ENCODE data around the gene DES. TPM values are rescaled to one million over a fixed set of nuclear protein-coding genes. Genes with fewer than 3 reads are reported as not detected.

DES gene
- total RNA-seq, 1 donor from 2014 or later, result 3,588 TPM

DNA sequence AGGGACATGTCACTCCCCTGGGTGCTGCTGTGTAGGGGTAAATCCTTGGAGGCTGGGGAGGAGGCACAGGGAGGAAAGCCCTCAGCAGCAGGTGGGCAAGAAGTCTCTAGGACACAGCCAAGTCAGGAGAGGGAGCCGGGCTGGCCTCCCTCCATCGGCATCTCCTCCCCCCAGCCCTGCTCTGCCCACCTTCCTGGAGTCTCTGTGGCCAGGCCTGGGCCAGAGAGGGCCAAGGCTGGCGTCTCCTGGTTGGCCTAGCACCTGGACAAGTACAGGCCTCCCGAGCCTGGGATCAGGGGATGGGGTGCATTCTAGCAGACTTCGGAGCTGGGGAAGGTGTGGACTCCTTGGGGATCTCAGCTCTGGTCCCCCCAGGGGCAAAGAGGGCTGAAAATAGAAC, 18.3 kb downstream of the DES start:
- Histone ChIP-seq H3K9ac (ENCODE audit: low read depth in 1 of 3, low read length in 3 of 3) (peak overlapping the region; percentile 92 to 94 (median 94)), H3K36me3 (ENCODE audit: control insufficient read depth in 3 of 3, insufficient read depth in 3 of 3, low read length in 3 of 3) (peaks cover 0 to 5% (median 5%) of the 10 kb centered on the region in 3 donors), H3K27ac (ENCODE audit: low read depth, low read length) (peak overlapping the region; percentile 96), H3K27me3 (ENCODE audit: control insufficient read depth in 3 of 3, insufficient read depth in 3 of 3, low read length in 3 of 3) (peaks cover 0 to 12% (median 11%) of the 10 kb centered on the region in 3 donors), H3K4me3 (ENCODE audit: low read length in 3 of 3) (peak overlapping the region; percentile 81 to 86 (median 84)), H3K4me1 (ENCODE audit: control insufficient read depth in 3 of 3, insufficient read depth in 3 of 3, low read length in 3 of 3) (peaks cover 66 to 81% (median 67%) of the 10 kb centered on the region in 3 donors), H3K9me3 (ENCODE audit: control insufficient read depth in 3 of 3, low read length in 3 of 3) (no peaks in the 10 kb centered on the region)

DNA sequence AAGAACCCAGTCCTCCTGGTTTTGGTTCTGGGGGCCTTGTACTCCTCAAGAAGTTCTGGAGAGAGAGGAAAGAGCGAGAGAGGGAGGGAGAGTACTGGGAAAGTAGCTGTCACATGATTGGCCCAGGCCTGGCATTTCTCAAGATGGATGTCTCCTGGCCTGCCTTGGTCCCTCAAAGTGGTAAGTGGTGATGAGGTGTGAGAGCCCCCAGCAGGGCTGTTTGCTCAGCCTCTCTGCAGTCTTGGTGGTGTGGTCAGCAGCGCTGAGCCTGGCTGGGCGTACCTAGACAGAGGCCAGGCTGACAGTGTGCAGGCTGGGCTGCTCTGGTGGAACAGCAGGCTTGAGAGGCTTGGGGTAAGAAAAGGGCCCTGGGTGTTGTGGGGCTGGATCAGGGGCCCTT, 19.0 kb downstream of the DES start:
- Histone ChIP-seq H3K4me3 (ENCODE audit: low read length in 3 of 3) (peak overlapping the region; percentile 81 to 86 (median 84)), H3K9ac (ENCODE audit: low read depth in 1 of 3, low read length in 3 of 3) (peak overlapping the region; percentile 40 to 94 (median 92)), H3K4me1 (ENCODE audit: control insufficient read depth in 3 of 3, insufficient read depth in 3 of 3, low read length in 3 of 3) (peaks cover 68 to 84% (median 69%) of the 10 kb centered on the region in 3 donors), H3K9me3 (ENCODE audit: control insufficient read depth in 3 of 3, low read length in 3 of 3) (no peaks in the 10 kb centered on the region), H3K27ac (ENCODE audit: low read depth, low read length) (peak overlapping the region; percentile 96), H3K27me3 (ENCODE audit: control insufficient read depth in 3 of 3, insufficient read depth in 3 of 3, low read length in 3 of 3) (peaks cover 0 to 13% (median 12%) of the 10 kb centered on the region in 3 donors), H3K36me3 (ENCODE audit: control insufficient read depth in 3 of 3, insufficient read depth in 3 of 3, low read length in 3 of 3) (peaks cover 0 to 5% (median 5%) of the 10 kb centered on the region in 3 donors)

DNA sequence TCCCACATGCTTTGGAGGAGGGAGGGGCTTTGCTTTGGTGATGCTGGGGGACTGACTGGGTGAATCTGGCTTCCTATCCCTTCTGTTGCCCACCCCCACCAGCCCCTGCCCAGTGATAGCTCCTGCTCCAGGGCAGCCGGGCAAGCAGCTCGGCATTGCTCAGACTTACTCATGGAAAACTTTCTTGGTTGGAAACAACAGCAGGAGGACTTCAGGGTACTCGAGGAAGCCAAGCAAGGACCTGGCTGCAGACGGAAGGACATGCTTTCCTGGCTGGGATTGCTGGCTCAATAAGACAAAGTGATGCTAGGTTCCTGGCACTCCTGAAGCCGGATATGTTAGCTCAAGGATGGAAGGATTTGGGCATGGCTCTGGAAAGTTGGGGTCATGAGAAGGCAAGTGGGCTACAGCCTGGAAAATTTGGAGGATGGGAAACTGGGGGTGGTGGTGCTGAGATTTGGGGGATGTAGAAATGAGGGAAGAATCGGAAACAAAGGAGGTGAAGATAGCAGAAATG, 19.6 kb downstream of the DES start:
- Histone ChIP-seq H3K9me3 (ENCODE audit: control insufficient read depth in 3 of 3, low read length in 3 of 3) (no peaks in the 10 kb centered on the region), H3K9ac (ENCODE audit: low read depth in 1 of 3, low read length in 3 of 3) (peak overlapping the region in 2 of 3 donors; percentile 92 to 94), H3K27ac (ENCODE audit: low read depth, low read length) (peak overlapping the region; percentile 96), H3K4me1 (ENCODE audit: control insufficient read depth in 3 of 3, insufficient read depth in 3 of 3, low read length in 3 of 3) (peaks cover 71 to 85% (median 72%) of the 10 kb centered on the region in 3 donors), H3K36me3 (ENCODE audit: control insufficient read depth in 3 of 3, insufficient read depth in 3 of 3, low read length in 3 of 3) (peaks cover 0 to 5% (median 5%) of the 10 kb centered on the region in 3 donors), H3K4me3 (ENCODE audit: low read length in 3 of 3) (peak overlapping the region; percentile 22 to 86 (median 84)), H3K27me3 (ENCODE audit: control insufficient read depth in 3 of 3, insufficient read depth in 3 of 3, low read length in 3 of 3) (peaks cover 0 to 15% (median 14%) of the 10 kb centered on the region in 3 donors)

DNA sequence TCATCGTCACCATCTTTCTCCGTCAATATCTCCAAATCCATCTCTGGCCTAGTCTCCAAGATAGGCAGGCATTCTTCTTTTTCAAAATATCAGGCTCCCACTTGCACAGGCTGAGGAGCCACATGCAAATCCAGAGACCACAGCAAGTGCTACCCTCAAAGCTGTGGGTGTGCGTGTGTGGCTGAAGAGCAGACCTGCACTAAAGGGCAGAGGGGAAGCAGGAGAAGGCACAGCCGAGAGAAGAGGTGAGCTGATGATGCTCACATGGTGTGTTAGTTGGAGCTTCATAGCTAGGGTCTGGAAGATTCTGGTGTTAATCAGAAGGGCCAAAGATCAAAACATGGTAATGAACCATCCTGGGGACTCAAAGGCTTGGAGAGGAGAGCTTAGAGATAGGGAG, 20.3 kb downstream of the DES start:
- Histone ChIP-seq H3K36me3 (ENCODE audit: control insufficient read depth in 3 of 3, insufficient read depth in 3 of 3, low read length in 3 of 3) (peaks cover 5 to 9% (median 9%) of the 10 kb centered on the region in 3 donors), H3K9ac (ENCODE audit: low read depth in 1 of 3, low read length in 3 of 3) (peak overlapping the region in 2 of 3 donors; percentile 47 to 70), H3K4me3 (ENCODE audit: low read length in 3 of 3) (peak overlapping the region; percentile 49 to 84 (median 52)), H3K27ac (ENCODE audit: low read depth, low read length) (peak overlapping the region; percentile 2), H3K9me3 (ENCODE audit: control insufficient read depth in 3 of 3, low read length in 3 of 3) (no peaks in the 10 kb centered on the region), H3K4me1 (ENCODE audit: control insufficient read depth in 3 of 3, insufficient read depth in 3 of 3, low read length in 3 of 3) (peaks cover 78 to 86% (median 79%) of the 10 kb centered on the region in 3 donors), H3K27me3 (ENCODE audit: control insufficient read depth in 3 of 3, insufficient read depth in 3 of 3, low read length in 3 of 3) (peaks cover 0 to 18% (median 15%) of the 10 kb centered on the region in 3 donors)

DNA sequence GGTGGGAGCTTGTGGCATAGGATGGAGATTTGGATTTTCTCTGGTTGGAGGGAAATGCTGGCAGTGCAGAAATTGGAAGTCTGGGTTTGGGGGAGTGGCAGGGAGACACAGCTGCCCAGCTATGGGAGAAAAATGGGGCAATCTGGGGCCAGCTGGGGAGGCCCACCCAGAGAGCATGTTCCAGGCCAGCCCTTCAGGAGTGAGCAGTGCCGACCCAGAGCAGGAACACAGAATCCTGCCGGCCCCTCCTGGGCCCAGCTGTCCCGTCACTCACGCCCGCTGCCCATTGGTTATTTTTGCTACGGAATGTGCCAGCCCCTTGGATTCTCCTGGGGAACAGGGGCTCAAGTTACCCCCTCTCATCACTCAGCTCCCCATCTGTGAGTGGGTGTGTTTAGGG, 21.3 kb downstream of the DES start:
- Histone ChIP-seq H3K9ac (ENCODE audit: low read depth in 1 of 3, low read length in 3 of 3) (peak overlapping the region; percentile 1 to 70 (median 57)), H3K4me3 (ENCODE audit: low read length in 3 of 3) (peak overlapping the region; percentile 0 to 39 (median 19)), H3K27me3 (ENCODE audit: control insufficient read depth in 3 of 3, insufficient read depth in 3 of 3, low read length in 3 of 3) (peaks cover 0 to 15% (median 13%) of the 10 kb centered on the region in 3 donors), H3K27ac (ENCODE audit: low read depth, low read length) (peak overlapping the region; percentile 2), H3K36me3 (ENCODE audit: control insufficient read depth in 3 of 3, insufficient read depth in 3 of 3, low read length in 3 of 3) (peaks cover 12 to 15% (median 15%) of the 10 kb centered on the region in 3 donors), H3K4me1 (ENCODE audit: control insufficient read depth in 3 of 3, insufficient read depth in 3 of 3, low read length in 3 of 3) (peaks cover 74 to 87% (median 75%) of the 10 kb centered on the region in 3 donors), H3K9me3 (ENCODE audit: control insufficient read depth in 3 of 3, low read length in 3 of 3) (no peaks in the 10 kb centered on the region)

DNA sequence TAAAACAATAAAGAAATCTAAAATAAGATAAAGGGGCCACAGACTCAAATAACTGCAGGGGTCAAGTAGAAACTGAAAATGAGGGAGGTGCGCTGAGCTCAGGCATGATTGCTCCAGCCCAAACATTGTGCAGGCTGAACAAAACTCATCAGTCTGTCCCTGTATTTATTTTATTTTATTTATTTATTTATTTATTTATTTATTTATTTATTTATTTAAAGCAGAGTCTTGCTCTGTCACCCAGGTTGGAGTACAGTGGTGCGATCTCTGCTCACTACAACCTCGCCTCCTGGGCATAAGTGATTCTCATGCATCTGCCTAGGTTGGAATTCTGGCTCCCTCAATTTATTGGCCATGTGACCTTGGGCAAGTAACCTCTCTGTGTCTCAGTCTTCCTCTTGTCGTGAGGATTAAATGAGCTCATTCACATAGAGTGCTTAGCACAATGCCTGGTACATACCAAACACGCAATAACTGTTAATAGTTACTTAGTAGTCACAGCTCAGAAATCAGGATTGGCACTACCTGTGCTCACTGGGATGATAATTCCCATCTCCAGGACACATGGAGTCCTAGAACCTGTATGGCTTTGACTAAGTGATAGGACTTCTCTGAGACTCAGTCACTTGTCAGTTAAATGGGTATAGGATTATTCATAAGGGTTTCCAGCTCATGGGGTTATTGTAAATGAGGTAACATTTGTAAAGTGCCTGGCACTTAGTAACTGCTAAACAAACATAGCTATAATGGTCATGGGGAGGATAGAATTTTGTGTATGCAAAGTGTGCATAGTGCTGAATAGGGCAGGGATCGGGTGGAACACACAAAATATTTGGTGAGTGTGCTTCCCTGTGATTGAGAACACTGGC, 22.4 kb downstream of the DES start:
- H3K9ac ChIP-seq (ENCODE audit: low read depth in 1 of 3, low read length in 3 of 3), result peak overlapping the region; percentile 63 to 82 (median 77)
- H3K9me3 ChIP-seq (ENCODE audit: control insufficient read depth in 3 of 3, low read length in 3 of 3), result no peaks in the 10 kb centered on the region
- H3K27me3 ChIP-seq (ENCODE audit: control insufficient read depth in 3 of 3, insufficient read depth in 3 of 3, low read length in 3 of 3), result peaks cover 0 to 12% (median 10%) of the 10 kb centered on the region in 3 donors
- H3K27ac ChIP-seq (ENCODE audit: low read depth, low read length), result peak overlapping the region; percentile 19
- peak overlapping the region; percentile 65 to 72 (median 69) for H3K4me3 ChIP-seq (ENCODE audit: low read length in 3 of 3)
- H3K36me3 ChIP-seq (ENCODE audit: control insufficient read depth in 3 of 3, insufficient read depth in 3 of 3, low read length in 3 of 3), result peaks cover 16 to 23% (median 21%) of the 10 kb centered on the region in 3 donors
- H3K4me1 ChIP-seq (ENCODE audit: control insufficient read depth in 3 of 3, insufficient read depth in 3 of 3, low read length in 3 of 3), result peaks cover 79 to 91% (median 82%) of the 10 kb centered on the region in 3 donors

DNA sequence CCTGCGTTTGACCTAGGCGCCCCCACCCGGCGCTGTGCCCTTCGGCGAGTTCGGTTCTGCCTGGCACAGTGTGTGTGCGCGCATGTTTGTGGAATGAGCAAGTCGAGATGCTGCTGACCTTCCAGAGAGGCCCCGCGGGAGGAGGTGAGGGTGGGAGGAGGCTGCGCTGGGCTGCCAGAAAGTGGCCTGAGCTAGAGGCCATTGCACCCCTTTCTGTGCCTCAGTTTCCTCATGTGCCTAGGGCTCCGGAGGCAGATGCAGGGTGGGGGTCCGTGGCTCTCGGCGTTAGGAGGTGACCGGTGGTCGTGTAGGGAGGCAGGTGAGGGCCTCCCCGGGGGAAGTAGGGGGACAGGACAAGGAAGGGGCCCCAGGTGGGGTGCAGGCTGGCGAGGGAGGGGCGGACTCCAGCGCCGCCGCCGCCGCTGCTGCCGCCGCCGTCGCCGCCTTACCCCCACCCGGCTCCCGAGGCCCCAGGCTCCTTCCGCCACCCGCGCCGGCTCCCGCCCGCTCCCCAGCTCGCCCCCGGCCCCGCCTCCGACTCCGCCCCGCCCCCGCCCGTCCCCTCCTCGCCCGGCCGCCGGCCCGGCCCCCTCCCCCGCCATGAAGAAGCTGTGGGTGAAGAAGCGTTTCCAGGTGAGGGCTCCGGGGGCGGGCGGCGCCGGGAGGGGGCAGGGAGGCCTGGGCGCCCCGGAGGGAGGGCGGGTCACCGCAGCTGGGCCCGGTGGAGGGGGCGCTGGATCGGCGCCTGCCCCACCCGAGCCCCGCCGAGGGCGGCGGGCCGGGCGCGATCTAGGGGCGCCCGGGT, 23.5 kb downstream of the DES start:
- Histone ChIP-seq H3K9me3 (ENCODE audit: control insufficient read depth in 3 of 3, low read length in 3 of 3) (no peaks in the 10 kb centered on the region), H3K27ac (ENCODE audit: low read depth, low read length) (peak overlapping the region; percentile 19), H3K27me3 (ENCODE audit: control insufficient read depth in 3 of 3, insufficient read depth in 3 of 3, low read length in 3 of 3) (peaks cover 0 to 8% (median 7%) of the 10 kb centered on the region in 3 donors), H3K9ac (ENCODE audit: low read depth in 1 of 3, low read length in 3 of 3) (peak overlapping the region; percentile 63 to 82 (median 77)), H3K4me3 (ENCODE audit: low read length in 3 of 3) (peak overlapping the region; percentile 65 to 72 (median 69)), H3K4me1 (ENCODE audit: control insufficient read depth in 3 of 3, insufficient read depth in 3 of 3, low read length in 3 of 3) (peaks cover 76 to 91% (median 77%) of the 10 kb centered on the region in 3 donors), H3K36me3 (ENCODE audit: control insufficient read depth in 3 of 3, insufficient read depth in 3 of 3, low read length in 3 of 3) (peaks cover 16 to 23% (median 22%) of the 10 kb centered on the region in 3 donors)

DNA sequence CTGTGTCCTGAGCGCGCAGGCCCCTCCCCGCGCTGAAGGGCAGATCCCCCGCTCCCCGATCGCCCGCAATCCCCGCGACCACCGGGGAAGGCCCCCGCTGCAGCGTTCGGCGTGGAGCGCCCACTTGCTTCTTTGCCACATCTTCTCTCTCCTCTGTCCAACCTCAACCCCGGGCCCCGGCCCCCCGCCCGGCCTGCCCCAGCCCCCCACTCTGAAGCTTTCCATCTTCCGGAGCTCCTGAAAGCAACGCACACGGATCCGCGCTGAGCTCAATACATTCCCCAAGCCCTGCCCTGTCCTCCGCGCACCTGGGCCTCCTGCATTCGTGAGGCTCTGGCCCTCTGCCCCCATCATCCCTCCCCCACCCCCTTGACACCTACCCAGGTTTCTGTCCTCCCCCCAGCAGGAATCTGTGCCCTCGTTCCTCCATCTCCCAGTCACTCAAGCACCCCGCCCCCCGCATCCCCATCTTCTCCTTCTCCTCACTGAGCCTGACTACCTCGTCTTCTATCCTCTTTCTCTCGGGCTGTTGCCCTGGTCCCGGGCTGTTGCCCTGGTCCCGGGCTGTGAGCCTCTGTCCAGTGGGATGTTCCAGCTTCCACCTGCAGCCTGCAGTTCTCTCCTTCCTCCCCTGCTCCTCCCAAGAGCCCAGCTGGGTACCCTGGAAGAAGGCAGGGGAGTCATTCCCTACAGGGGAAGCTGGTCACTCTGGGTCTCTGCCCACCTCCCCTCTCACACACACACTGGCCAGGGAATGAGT, 24.3 kb downstream of the DES start:
- Histone ChIP-seq H3K9ac (ENCODE audit: low read depth in 1 of 3, low read length in 3 of 3) (peak overlapping the region; percentile 2 to 64 (median 12)), H3K27ac (ENCODE audit: low read depth, low read length) (no peak overlapping the region), H3K4me1 (ENCODE audit: control insufficient read depth in 3 of 3, insufficient read depth in 3 of 3, low read length in 3 of 3) (peaks cover 70 to 88% (median 70%) of the 10 kb centered on the region in 3 donors), H3K9me3 (ENCODE audit: control insufficient read depth in 3 of 3, low read length in 3 of 3) (no peaks in the 10 kb centered on the region), H3K27me3 (ENCODE audit: control insufficient read depth in 3 of 3, insufficient read depth in 3 of 3, low read length in 3 of 3) (peaks cover 0 to 8% (median 7%) of the 10 kb centered on the region in 3 donors), H3K4me3 (ENCODE audit: low read length in 3 of 3) (peak overlapping the region in 1 of 3 donors; percentile 17), H3K36me3 (ENCODE audit: control insufficient read depth in 3 of 3, insufficient read depth in 3 of 3, low read length in 3 of 3) (peaks cover 16 to 24% (median 23%) of the 10 kb centered on the region in 3 donors)
